HepG2 (cell line): ENCODE measurements around the gene SERBP1. TPM values are rescaled to one million over a fixed set of nuclear protein-coding genes. Genes with fewer than 3 reads are reported as not detected.

ENCODE experiments used
- BCL6 ChIP-seq: IDR thresholded peaks from 2 replicates; pipeline ENCODE4 v1.6.1; 2016; ENCODE audit warnings: missing genetic modification reagents, missing compliant biosample characterization
- DNMT3B ChIP-seq: conservative IDR thresholded peaks from 2 replicates; pipeline ENCODE4 v1.6.1; 2016; ENCODE audit warnings: missing biosample characterization, control low read depth
- HCFC1 ChIP-seq: fragments of 150-350 bp; IDR thresholded peaks from 2 replicates; pipeline ENCODE4 v1.6.1; 2014; ENCODE audit warnings: low read depth, low read length
- PITX1 ChIP-seq: sonication (generic); formaldehyde crosslinking; IDR thresholded peaks from 2 replicates; pipeline ENCODE4 v1.5.1; 2020; ENCODE audit warnings: mild to moderate bottlenecking, missing genetic modification reagents
- POLR2AphosphoS2 ChIP-seq: IDR thresholded peaks from 2 replicates; pipeline ENCODE4 v1.6.1; 2011; ENCODE audit warnings: low read depth, low read length, improper control_type of control experiment
- TBL1XR1 ChIP-seq: fragments of 150-350 bp; IDR thresholded peaks from 2 replicates; pipeline ENCODE4 v1.6.1; 2014; ENCODE audit warnings: borderline replicate concordance, low read length; ENCODE audit not compliant: partially characterized antibody
- WIZ ChIP-seq: sonication (generic); formaldehyde crosslinking; IDR thresholded peaks from 2 replicates; pipeline ENCODE4 v1.5.1; 2020; ENCODE audit warnings: mild to moderate bottlenecking, missing genetic modification reagents
- XRCC5 ChIP-seq: fragments of 200-400 bp; formaldehyde crosslinking; optimal IDR thresholded peaks from 2 replicates; pipeline ENCODE3; 2017; ENCODE audit warnings: mild to moderate bottlenecking, low read length
- YEATS2 ChIP-seq: sonication (generic); formaldehyde crosslinking; IDR thresholded peaks from 2 replicates; pipeline ENCODE4 v1.4.0; 2020; ENCODE audit warnings: missing genetic modification reagents, borderline replicate concordance
- ZNF124 ChIP-seq: sonication (generic); formaldehyde crosslinking; IDR thresholded peaks from 2 replicates; pipeline ENCODE4 v1.4.0; 2020; ENCODE audit warnings: missing genetic modification reagents
- ZNF333 ChIP-seq: sonication (generic); formaldehyde crosslinking; IDR thresholded peaks from 2 replicates; pipeline ENCODE4 v1.4.0; 2020; ENCODE audit warnings: mild to moderate bottlenecking, missing genetic modification reagents, borderline replicate concordance
- ZNF619 ChIP-seq: sonication (generic); formaldehyde crosslinking; IDR thresholded peaks from 2 replicates; pipeline ENCODE4 v1.4.0; 2020; ENCODE audit warnings: mild to moderate bottlenecking, missing genetic modification reagents
- polyA plus RNA-seq, 8 experiments: library from polyadenylated mRNA; depleted of rRNA in 3 of 8; stranded (reverse) in 7 of 8; unstranded in 1 of 8; fragments of >200 nt; fragmentation: Illumina TruSeq in 4 of 8; extraction: Trizol in 4 of 8; gene quantifications; 2 replicates each; pipeline versions ENCODE4 v1.2.1 to v1.2.3, GENCODE V29; 2011 to 2016; ENCODE audit warnings: low read depth in 4 of 8, missing spikeins in 1 of 8, mixed read lengths in 1 of 8; ENCODE audit not compliant: insufficient read depth in 1 of 8
- total RNA-seq, 5 experiments: library from RNA; depleted of rRNA; stranded (reverse); fragments of >200 nt; fragmentation: Illumina TruSeq; extraction: Trizol; gene quantifications; 2 replicates each; pipeline ENCODE4 v1.2.3, GENCODE V29; 2016; ENCODE audit warnings: low read depth in 1 of 5
- TF ChIP-seq, protein P1 (sequence below): sonication (generic); formaldehyde crosslinking; IDR thresholded peaks from 2 replicates; pipeline ENCODE4 v1.9.0; 2022; ENCODE audit warnings: low read depth, missing genetic modification reagents
- TF ChIP-seq, protein P2 (sequence below): sonication (generic); formaldehyde crosslinking; IDR thresholded peaks from 2 replicates; pipeline ENCODE4 v1.5.0; 2020; ENCODE audit warnings: missing genetic modification reagents
- TF ChIP-seq, protein P3 (sequence below): sonication (generic); formaldehyde crosslinking; IDR thresholded peaks from 2 replicates; pipeline ENCODE4 v1.5.0; 2020; ENCODE audit warnings: missing genetic modification reagents
- TF ChIP-seq, protein P4 (sequence below): sonication (generic); formaldehyde crosslinking; IDR thresholded peaks from 2 replicates; pipeline ENCODE4 v1.4.0; 2020; ENCODE audit warnings: mild to moderate bottlenecking, missing genetic modification reagents
- TF ChIP-seq, protein P5 (sequence below): sonication (generic); formaldehyde crosslinking; IDR thresholded peaks from 2 replicates; pipeline ENCODE4 v1.4.0; 2020; ENCODE audit warnings: missing genetic modification reagents, borderline replicate concordance
- TF ChIP-seq, protein P6 (sequence below): sonication (generic); formaldehyde crosslinking; IDR thresholded peaks from 2 replicates; pipeline ENCODE4 v1.4.0; 2020; ENCODE audit warnings: missing genetic modification reagents, borderline replicate concordance

SERBP1 gene
- total and polyA plus RNA-seq, 2 of the 13 experiments (the other 11 are each of a cell fraction or from before 2014, with no cell fraction given) = 175 to 281 TPM

DNA sequence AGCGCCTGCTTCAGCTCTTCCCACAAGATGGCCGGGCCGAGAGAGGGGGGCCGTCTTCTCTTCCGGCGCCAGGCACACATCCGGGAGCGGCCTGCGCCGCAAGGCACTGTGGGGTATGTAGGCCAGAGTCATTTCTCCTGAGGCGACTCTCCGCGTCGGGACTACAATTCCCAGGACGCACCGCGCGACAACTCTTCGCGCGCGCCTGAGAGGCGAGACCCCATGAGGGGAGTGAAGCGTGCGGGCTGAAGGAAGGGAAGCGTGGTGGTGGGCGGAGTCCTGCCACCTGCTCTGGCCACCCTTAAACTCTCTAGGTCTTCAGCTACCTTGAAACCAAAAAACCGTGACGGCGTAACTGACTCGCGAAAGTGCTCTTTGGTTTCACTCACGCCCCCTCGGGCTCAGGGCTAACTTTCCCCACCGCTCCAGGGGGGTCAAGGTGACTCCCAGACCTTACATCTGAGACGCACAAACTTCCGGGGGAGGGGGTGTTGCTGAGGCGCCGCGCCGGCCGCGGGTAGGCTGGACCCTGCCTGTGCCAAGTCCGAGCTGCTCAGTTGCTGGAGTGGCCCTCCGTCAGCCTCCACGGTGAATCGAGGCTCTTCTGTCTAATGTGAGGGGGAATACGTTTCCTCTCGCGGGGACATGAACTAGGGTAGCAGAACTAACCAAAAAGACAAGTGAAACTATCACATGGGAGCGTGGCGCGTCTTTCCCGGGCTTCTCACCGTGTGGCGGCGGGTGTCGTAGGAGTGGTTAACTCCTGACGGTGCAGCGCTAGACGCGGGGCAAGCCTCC, at the start of gene SERBP1 (continued):
- TF ChIP-seq, protein P1, sequence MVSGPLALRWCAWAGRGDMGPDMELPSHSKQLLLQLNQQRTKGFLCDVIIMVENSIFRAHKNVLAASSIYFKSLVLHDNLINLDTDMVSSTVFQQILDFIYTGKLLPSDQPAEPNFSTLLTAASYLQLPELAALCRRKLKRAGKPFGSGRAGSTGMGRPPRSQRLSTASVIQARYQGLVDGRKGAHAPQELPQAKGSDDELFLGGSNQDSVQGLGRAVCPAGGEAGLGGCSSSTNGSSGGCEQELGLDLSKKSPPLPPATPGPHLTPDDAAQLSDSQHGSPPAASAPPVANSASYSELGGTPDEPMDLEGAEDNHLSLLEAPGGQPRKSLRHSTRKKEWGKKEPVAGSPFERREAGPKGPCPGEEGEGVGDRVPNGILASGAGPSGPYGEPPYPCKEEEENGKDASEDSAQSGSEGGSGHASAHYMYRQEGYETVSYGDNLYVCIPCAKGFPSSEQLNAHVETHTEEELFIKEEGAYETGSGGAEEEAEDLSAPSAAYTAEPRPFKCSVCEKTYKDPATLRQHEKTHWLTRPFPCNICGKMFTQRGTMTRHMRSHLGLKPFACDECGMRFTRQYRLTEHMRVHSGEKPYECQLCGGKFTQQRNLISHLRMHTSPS (CRISPR knock-in tag) = 0 out of 2 replicates have a peak, but pooled peaks have one; percentile 28
- TF ChIP-seq BCL6 (CRISPR knock-in tag) (no peak; the same call in none of the 2 replicates), ZNF333 (CRISPR knock-in tag) (peak; percentile 89; the same call in 1 of the 2 replicates), WIZ (CRISPR knock-in tag) (no peak; the same call in 1 of the 2 replicates), ZNF619 (no peak), ZNF124 (CRISPR knock-in tag) (0 out of 2 replicates have a peak, but pooled peaks have one; percentile 14), TBL1XR1 (peak; percentile 30), PITX1 (CRISPR knock-in tag) (no peak), DNMT3B (CRISPR knock-in tag) (peak; percentile 47; the same call in 1 of the 2 replicates), POLR2AphosphoS2 (no peak), XRCC5 (peak; percentile 31), YEATS2 (CRISPR knock-in tag) (peak; percentile 85; the same call in 1 of the 2 replicates), HCFC1 (peak; percentile 89)
- TF ChIP-seq, protein P2, sequence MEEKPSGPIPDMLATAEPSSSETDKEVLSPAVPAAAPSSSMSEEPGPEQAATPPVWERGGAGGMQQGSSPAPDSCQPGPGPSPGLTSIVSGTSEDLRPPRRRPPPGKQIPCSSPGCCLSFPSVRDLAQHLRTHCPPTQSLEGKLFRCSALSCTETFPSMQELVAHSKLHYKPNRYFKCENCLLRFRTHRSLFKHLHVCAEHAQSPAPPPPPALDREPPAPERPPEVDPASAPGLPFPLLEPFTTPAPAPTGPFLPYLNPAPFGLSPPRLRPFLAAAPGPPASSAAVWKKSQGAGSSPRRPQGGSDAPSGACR (CRISPR knock-in tag) = peak; percentile 32; the same call in 1 of the 2 replicates
- TF ChIP-seq, protein P3, sequence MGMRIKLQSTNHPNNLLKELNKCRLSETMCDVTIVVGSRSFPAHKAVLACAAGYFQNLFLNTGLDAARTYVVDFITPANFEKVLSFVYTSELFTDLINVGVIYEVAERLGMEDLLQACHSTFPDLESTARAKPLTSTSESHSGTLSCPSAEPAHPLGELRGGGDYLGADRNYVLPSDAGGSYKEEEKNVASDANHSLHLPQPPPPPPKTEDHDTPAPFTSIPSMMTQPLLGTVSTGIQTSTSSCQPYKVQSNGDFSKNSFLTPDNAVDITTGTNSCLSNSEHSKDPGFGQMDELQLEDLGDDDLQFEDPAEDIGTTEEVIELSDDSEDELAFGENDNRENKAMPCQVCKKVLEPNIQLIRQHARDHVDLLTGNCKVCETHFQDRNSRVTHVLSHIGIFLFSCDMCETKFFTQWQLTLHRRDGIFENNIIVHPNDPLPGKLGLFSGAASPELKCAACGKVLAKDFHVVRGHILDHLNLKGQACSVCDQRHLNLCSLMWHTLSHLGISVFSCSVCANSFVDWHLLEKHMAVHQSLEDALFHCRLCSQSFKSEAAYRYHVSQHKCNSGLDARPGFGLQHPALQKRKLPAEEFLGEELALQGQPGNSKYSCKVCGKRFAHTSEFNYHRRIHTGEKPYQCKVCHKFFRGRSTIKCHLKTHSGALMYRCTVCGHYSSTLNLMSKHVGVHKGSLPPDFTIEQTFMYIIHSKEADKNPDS (CRISPR knock-in tag) = 0 out of 2 replicates have a peak, but pooled peaks have one; percentile 1
- TF ChIP-seq, protein P4, sequence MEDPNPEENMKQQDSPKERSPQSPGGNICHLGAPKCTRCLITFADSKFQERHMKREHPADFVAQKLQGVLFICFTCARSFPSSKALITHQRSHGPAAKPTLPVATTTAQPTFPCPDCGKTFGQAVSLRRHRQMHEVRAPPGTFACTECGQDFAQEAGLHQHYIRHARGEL (CRISPR knock-in tag) = peak; percentile 35; the same call in 1 of the 2 replicates
- TF ChIP-seq, protein P5, sequence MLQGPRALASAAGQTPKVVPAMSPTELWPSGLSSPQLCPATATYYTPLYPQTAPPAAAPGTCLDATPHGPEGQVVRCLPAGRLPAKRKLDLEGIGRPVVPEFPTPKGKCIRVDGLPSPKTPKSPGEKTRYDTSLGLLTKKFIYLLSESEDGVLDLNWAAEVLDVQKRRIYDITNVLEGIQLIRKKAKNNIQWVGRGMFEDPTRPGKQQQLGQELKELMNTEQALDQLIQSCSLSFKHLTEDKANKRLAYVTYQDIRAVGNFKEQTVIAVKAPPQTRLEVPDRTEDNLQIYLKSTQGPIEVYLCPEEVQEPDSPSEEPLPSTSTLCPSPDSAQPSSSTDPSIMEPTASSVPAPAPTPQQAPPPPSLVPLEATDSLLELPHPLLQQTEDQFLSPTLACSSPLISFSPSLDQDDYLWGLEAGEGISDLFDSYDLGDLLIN (CRISPR knock-in tag) = no peak; the same call in 1 of the 2 replicates
- TF ChIP-seq, protein P6, sequence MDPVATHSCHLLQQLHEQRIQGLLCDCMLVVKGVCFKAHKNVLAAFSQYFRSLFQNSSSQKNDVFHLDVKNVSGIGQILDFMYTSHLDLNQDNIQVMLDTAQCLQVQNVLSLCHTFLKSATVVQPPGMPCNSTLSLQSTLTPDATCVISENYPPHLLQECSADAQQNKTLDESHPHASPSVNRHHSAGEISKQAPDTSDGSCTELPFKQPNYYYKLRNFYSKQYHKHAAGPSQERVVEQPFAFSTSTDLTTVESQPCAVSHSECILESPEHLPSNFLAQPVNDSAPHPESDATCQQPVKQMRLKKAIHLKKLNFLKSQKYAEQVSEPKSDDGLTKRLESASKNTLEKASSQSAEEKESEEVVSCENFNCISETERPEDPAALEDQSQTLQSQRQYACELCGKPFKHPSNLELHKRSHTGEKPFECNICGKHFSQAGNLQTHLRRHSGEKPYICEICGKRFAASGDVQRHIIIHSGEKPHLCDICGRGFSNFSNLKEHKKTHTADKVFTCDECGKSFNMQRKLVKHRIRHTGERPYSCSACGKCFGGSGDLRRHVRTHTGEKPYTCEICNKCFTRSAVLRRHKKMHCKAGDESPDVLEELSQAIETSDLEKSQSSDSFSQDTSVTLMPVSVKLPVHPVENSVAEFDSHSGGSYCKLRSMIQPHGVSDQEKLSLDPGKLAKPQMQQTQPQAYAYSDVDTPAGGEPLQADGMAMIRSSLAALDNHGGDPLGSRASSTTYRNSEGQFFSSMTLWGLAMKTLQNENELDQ (CRISPR knock-in tag) = no peak
